NCI-H2227 (cell line): Measurements from ENCODE around the gene NRG3.
"Not testable (repeated sequence)": the region's sequence is repeated elsewhere in the genome, so short reads cannot be mapped to it uniquely, and the experiment has no call there.

ENCODE experiments used
- DNase-seq: peaks from one replicate; lab custom pipeline; 2025; ENCODE audit not compliant: unreplicated experiment; lab: John Stamatoyannopoulos, UW

The NRG3 gene

DNA sequence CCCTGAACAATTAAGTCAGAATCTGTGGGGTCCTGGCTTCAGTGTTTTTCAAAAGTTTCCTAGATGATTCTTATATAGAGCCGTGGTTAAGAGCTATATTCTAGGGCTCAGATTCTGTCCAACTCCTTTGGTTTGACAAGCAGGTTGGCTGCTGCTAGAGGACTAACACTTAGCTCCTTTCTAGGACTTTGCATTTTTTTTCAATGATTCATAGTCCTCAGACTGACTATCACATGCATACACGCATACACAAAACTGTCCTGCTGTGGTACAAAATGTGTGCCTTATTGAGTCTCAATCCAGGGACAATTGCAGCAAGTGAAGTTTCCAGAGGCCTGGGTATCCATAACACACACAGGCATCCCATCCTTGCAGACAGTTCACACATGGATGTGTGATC, 392.0 kb downstream of the NRG3 start:
- DNase-seq, result no peak

DNA sequence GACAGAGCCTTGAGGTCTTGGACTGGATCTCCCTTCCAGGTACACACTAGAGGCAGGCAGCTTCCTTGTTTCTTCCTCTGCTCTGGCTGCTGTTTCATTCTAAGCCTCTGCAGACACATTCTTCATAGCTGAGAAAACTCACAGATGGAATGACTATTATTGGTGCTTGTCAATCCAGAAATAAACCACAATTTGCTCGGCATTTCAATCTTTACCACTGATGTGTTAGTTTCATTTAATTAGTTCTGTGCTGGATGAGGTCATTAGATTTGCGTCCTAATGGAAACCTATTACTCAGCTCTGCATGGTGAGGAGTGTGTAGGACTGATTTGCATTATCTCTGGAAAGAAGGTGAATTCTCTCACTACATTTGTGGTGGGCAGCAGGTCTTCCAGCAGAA, 392.5 kb downstream of the NRG3 start:
- DNase-seq, result no peak

DNA sequence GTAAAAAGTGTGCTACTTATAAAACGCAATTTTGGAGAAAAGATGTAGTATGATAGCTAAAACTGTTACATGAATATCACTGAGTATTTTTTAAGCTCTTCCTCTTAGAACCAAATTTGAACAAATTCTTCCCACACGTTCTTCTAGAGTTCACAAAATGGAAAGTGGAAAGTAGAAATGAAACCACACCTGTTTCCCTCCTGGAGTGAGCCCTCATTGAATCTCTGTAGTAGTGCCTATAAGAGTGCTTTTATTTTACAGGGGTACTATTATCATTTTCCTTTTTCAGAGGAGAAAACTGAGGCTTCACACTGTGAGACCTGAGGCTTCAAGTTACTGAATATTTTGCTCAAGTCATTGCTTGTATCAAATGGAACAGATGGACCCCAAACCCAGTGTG, 393.0 kb downstream of the NRG3 start:
- DNase-seq, result no peak

DNA sequence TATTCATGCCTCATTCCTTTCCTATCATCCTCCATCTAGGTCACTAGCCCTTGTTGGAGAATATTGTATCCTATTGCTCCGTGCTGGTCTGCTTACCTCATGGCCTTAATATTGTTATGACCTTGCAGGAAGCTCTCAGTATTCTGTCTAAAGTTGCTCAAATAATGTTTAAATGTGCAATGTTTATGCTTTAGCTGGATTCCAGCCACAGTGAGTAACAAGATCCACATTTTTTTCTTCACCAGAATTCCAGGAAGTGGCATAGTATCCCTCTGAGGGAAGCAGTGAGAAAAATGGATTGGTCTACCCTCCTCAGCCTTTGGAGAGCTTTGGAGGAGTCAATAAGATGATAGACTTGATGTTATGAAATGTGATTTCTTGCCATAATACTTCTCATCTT, 402.6 kb downstream of the NRG3 start:
- no peak for DNase-seq

DNA sequence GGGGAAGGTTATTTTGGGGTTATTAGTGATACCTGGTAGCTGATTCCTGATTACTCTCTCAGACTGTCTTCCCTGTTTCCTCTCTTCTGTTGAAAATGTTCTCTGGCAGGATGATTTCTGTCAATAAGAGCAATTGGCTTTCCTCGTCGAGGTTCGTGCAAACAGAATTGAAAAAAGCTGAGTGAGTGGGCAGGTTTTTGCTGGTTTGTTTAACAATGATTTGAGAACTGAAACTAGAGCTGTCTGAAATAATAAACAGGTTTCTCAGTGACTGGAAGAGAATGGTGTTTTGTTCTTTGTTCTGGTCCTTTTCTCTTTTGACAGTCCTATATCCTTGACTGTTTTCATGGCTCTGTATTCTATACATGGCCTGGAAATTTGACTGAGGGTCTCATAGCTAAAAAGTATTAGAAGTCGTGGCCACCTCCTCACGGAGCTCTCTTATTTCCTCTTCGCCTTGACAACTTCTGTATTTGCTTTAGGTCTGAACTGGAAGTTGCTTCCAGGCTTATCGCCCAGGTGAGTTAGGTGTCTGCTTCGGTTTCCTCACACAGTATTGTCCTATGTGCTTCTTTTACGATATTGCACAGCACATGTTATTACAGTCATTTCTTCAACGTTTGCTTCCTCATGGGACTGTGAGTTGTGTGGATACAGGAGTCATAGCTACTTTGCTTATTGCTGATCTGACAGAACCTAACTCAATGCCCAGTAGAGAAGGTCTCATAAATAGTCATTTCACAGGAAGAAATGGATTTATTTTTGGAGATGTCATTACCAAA, 403.6 kb downstream of the NRG3 start:
- DNase-seq, result no peak

DNA sequence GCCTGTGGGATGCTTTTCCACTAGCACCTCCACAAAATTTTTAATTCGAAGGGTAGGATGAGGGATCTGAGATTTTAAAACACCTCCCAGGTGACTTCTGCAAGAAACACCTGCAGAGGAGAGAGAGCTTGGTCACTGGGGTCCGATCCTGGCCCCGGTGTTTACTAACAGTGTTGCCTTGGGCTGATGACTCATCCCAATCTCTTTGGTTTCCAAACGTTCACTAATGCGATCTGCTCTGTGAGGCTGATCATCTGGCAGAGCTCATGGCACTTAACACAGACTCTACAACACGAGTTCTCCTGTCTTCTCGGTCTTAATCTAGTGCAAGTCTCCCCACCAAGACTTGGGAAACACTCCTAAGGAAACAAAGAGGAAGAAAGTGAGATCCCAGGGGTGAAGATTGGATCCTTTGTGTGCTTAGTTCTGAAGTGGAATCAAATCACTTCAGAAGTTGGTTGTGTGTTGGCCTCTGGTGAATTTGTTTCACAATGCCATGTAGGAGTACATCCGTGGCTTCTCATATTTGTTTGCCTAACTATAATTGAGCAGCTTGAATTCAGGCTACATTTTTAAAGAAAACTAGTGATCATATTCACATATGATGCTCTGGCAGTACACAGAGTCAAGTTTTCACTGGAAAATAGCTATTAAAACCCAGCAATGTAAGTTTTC, 407.9 kb downstream of the NRG3 start:
- no peak for DNase-seq

DNA sequence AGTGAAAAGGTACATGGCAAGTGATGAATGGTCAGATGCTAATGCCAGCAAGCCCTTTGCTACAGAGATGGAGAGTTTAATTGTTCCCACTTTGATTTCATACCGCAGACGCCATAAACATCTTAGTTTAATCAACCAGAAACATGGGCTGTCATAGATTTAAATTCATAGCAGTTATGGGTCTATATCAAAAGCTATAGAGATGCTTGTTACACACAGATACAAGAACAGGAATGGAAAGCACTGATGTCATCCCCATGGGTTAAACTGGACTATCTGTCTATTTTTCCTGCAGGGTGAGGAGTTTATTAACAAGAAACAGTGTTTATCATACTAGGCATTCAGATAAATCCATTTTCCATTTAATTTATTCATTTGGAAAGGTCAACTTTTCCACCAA, 409.2 kb downstream of the NRG3 start:
- no peak for DNase-seq

DNA sequence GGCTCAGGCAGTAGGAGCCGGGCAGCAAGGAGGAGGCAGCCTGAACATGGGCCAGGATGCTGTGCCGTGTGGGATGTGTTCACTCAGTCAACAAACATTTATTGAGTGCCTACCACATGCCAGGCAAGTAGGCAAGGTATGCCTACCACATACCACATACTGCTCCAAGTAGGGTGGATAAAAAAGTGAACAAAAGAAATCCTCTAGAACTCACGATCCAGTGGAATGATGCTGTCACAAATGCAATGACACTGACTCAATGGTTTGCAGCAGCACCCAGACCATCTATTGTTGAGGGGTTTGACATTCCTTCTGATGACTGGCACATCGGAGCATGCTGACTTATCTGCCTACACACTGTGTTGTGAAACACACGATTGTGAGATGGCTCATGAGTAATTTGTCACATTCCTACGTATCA, 413.5 kb downstream of the NRG3 start:
- DNase-seq, result no peak

DNA sequence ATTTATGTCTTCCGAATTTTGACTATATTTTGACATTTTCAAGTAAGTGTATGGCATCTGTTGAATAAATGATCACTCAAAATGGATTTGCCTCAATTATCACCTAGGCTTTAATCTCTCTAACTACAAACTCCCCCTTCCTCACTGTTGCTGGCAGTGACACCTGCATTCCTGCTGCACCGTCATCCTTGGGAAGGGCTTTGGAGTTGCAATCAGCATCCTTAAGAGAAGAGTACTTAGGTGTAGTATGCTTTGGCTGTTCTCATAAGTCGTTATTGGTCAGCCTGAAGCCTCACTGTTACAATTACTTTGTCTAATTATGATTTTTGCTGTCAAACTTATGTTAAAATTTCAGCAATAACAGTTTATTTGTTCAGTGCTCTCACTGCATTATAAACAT, 415.0 kb downstream of the NRG3 start:
- DNase-seq, result no peak

DNA sequence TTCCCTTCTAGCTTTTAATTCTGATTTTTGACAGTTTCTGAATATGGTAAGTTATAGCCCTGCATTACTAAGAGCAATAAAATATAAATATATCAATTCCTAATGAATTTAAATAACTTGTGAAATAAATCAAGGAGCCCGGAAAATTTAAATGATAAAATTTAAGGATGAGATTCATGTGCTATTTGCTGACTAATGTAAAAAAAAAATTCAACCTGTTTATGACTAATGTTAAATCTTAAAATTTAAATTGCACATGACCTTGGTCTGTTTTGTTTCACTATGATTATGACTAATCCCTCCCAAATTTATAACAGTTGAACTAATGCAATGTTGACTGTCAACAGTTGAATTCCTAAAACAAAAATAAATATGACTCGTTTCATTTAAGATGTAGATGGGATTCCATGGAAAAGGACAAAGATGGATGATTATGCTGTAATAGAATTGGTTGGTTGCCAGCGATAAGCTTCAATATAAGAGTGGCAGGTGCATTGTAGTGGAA, 419.9 kb downstream of the NRG3 start:
- DNase-seq, result no peak

DNA sequence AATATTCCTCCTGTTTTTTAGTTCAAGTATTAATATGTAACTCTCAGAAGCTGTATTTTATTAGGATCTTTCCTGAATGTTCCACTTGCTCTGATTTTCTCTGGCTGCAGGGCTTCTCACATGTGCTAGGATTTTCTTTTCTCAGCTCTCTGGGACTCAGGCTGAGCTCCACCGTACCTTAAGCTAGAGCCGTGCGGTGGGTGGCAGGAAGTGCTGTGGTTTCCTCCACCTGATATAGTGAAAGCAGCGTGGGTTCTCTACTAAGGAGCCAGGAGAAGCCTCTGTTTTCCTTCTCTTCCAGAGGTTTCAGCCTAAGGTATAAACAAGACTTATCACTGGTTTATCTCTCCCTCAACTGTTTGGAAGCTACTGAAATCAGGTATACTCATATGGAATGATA, 433.6 kb downstream of the NRG3 start:
- DNase-seq, result no peak

DNA sequence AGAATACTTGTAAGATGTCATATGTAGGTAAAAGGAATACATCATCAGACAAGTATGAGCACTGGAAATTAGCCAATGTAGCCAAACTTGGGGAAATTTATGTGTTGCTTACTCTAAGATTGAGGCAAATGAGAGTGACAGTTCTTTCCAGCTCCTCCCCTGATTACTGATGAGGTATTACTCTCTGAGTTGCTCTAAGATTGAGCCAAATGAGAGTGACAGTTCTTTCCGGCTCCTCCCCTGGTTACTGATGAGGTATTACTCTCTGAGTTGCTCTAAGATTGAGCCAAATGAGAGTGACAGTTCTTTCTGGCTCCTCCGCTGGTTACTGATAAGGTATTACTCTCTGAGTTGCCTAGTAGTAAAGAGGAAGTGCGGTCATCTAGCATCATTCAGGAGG, 435.8 kb downstream of the NRG3 start:
- DNase-seq, result no peak

DNA sequence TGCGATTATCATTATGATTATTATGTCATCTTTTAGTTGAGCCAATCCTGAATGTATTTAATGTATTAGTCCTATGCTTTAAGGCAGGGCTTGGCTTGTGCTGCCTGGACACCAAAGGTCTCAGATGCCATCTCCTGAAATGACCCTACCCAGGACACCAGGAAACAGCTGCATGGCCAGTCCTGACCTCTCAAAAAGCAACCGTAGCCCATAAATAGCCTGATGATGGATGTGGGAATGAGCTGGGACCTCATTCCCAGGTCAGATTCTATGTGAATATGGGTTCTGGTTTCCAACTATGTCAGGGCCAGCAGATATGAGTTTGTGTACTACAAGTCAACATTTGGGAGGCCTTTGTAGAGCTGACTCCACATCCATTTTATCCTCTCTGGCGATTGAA, 438.4 kb downstream of the NRG3 start:
- no peak for DNase-seq

DNA sequence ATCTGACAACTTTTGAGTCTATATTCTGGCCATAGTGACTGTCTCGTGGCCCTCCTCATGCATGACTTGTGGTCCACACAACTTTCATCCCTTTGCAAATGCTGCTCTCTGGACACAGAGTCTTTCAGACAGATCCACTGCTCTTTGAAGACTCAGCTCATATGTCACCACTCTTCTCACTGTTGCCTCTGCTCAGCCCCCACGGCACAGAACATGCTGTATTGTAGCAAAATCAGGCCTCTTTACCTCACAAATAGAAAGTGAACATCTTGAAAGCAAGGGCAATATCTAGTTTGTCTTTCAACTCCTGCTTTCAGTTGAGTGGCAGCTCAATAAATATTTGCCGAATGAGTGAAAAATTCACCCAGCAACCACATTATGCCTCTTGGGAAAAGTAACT, 443.5 kb downstream of the NRG3 start:
- no peak for DNase-seq

DNA sequence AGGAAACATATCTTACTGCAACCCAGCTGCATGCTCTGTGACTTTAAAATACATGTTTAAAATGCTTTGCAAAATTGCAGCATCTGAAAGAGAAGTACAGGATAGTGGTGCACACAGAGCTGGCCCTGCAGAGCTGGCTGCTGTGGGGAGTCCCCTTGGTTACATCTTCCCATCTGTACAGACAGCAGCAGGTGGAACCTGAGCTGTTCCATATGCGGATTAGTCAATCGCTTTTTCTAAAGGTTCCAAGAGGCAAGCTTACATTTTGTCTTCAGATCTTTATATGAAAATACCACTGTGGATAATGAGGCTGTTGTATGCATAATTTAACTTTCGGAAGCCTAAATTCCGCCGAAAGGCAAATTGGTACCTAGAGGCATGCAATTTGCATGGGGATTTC, 444.1 kb downstream of the NRG3 start:
- no peak for DNase-seq

DNA sequence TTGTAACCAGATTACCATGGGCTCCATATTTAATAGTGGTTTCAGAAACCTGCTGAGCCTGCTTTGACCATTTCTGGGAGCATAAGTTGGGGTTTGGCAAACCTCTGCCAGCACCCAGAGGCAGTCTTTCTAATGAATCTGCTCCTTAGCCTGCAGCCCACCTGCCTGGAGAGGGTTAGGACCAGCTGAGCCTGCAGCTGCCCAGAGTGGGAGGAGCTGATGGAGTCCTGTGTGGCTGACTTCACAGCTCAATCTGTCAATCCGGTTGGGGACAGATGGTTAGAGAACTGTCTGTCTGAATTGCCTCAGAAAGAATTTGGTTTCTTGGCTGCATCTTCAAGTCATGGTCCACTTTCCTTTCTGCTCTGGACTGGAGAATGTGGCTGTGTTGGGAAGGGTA, 444.6 kb downstream of the NRG3 start:
- no peak for DNase-seq

DNA sequence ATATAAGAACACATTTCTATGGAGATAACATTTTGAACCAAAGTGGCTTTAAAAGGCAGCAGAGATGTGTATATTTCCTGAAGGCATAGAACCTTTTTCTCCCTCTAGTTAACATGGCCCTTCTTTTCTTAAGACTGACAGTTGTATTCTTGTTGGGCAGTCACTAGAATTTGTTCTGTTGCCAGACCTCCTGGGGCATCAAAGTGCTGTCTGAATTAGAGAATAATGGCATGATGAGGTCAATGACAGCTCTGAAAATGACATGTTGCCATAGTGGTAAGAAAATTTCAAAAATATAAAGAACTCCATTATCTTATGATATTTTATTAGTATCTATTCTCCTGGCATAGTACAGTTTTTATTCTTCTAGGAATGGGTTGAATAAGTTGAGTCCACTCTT, 446.7 kb downstream of the NRG3 start:
- no peak for DNase-seq

DNA sequence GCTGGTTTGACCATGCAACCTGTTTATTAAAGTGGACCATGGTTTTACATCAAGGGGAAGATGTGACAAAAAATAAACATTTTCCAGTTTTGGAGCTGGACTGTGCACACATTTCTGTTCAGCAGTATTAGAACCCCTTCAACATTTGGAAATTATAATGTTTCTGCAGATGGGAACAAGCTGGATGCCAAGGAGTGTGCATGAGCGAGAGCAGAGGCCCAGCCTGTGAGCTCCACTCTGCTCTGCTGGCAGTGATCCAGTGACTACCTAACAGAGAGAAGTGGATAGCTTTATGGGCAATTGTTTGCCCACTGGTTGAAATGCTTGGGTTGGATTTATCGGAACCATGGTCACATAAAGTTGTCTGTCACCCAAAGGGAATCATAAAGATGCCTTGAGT, 456.7 kb downstream of the NRG3 start:
- no peak for DNase-seq

DNA sequence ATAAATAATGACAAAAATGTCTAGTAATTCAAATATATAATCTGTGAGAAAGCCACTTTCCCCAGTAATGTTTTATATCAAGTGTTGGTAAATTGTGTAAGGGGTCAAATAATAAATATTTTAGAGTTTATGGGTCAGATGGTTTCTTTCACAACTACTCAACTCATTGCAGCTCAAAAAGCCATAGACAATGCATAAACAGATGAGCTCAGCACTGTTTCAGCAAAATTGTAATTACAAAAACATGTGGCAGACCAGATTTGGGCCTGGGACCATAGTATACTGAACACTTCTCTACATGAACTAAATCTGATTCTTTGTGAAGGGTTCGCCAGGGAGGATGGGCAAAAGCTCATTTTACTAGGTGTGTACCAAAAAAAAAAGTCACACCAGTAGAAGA, 460.8 kb downstream of the NRG3 start:
- no peak for DNase-seq

DNA sequence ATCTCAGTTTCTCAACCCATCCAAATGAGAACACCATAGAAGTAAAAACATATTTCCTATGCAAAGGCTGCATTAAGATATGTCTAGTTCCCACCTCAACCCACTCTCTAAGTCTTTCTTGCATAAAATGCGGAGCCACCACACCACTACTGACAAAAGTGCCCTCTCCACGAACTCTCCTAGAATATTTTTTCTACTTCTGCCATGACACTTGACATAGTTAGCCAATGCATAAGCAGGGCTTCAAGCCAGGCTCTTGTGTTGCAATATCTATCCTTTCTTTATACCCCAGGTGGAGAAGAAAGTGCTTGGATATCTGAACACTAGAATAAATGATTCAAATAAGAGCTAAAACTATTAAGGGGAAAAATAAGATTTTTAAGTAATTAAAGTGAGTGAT, 465.2 kb downstream of the NRG3 start:
- no peak for DNase-seq

DNA sequence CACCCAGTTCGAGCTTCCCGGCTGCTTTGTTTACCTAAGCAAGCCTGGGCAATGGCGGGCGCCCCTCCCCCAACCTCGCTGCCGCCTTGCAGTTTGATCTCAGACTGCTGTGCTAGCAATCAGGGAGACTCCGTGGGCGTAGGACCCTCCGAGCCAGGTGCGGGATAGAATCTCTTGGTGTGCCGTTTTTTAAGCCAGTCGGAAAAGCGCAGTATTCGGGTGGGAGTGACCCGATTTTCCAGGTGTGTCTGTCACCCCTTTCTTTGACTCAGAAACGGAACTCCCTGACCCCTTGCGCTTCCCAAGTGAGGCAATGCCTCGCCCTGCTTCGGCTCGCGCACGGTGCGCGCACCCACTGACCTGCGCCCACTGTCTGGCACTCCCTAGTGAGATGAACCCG, 474.6 kb downstream of the NRG3 start:
- DNase-seq, result not testable (repeated sequence)

DNA sequence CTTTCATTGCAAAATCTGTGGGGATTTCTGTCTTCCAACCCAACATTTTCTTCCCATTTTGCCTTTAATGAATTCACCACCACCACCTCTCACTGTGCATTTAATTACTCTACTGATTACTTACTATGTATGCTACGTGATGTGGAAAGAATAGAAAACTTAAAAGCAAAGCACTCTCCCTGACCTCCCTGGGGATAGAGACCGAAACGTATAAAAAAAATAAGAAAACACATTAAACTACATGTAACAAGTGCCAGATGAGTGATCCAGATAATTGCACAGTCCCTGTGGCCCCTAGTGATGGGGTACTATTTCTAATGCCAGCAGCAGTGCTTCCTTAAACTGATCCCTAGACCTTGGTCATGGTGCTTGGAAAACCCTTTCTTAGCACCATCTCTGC, 478.4 kb downstream of the NRG3 start:
- DNase-seq, result no peak
